Chondrocyte (in vitro differentiated cells): ENCODE data around the gene HSD11B1L. TPM values are rescaled to one million over a fixed set of nuclear protein-coding genes. Genes with fewer than 3 reads are reported as not detected.
"Not testable (repeated sequence)": the region's sequence is repeated elsewhere in the genome, so short reads cannot be mapped to it uniquely, and the experiment has no call there.

Experiments
- DNase-seq: peaks from one replicate; pipeline ENCODE4 v3.0.0; 2021; ENCODE audit warnings: mixed read lengths, low spot score
- H3K27ac Mint-ChIP-seq: one replicate; pipeline ENCODE4 v1.8.0; 2021; ENCODE audit warnings: mild to moderate bottlenecking, moderate library complexity, mixed read lengths; ENCODE audit not compliant: unreplicated experiment
- H3K27me3 Mint-ChIP-seq: 2 replicates; pipeline ENCODE4 v1.8.0; 2021; ENCODE audit warnings: low read depth, mixed read lengths
- H3K36me3 Mint-ChIP-seq: 2 replicates; pipeline ENCODE4 v1.8.0; 2021; ENCODE audit warnings: low read depth, mixed read lengths
- H3K4me1 Mint-ChIP-seq: 2 replicates; pipeline ENCODE4 v1.8.0; 2021; ENCODE audit warnings: low read depth, mild to moderate bottlenecking, mixed read lengths
- H3K4me3 Mint-ChIP-seq: one replicate; pipeline ENCODE4 v1.8.0; 2021; ENCODE audit warnings: mild to moderate bottlenecking, moderate library complexity, mixed read lengths; ENCODE audit not compliant: unreplicated experiment
- H3K9me3 Mint-ChIP-seq: 2 replicates; pipeline ENCODE4 v1.8.0; 2021; ENCODE audit warnings: low read depth, mixed read lengths
- total RNA-seq: library from RNA; stranded (reverse); gene quantifications from 3 replicates; pipeline ENCODE4 v1.2.1, GENCODE V29; 2021
- TF ChIP-seq, protein P1 (sequence below): fragments of 200-600 bp; sonication (generic); IDR thresholded peaks from 2 replicates; pipeline ENCODE4 v1.5.0; 2021; ENCODE audit warnings: antibody characterized with exemption, mild to moderate bottlenecking, moderate library complexity

Gene HSD11B1L
- total RNA-seq, 1 donor from 2014 or later: 7.2 TPM

DNA sequence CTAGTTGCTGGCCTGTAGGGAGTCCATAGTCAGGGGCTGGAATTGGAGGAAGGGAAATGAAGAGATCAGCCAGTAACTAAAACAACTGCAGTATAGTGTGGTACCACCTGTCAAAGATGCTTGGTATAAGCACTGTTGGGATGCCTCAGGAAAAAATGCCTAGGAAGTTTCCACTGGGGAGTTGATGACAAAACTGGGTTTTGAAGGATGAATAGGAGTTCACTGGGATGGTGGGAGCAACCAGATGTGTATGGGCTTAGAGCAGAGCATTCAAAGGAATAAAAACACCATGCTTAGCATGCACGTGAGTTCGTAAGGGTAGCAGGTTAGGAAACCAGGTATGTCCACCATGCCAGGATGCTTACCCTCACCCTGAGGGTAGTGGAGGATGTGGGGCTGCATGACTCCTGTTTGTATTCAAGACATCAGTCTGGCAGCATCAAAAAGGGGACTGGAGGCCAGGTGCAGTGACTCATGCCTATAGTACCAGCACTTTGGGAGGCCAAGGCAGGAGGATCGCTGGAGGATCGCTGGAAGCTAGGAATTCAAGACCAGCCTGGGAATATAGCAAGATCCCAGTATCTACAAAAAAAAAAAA lies 46.7 kb downstream of the HSD11B1L start:
- H3K4me1 Mint-ChIP-seq: no peaks in the 10 kb centered on the region
- H3K4me3 Mint-ChIP-seq: no peak overlapping the region
- H3K27ac Mint-ChIP-seq: no peak overlapping the region
- TF ChIP-seq, protein P1, sequence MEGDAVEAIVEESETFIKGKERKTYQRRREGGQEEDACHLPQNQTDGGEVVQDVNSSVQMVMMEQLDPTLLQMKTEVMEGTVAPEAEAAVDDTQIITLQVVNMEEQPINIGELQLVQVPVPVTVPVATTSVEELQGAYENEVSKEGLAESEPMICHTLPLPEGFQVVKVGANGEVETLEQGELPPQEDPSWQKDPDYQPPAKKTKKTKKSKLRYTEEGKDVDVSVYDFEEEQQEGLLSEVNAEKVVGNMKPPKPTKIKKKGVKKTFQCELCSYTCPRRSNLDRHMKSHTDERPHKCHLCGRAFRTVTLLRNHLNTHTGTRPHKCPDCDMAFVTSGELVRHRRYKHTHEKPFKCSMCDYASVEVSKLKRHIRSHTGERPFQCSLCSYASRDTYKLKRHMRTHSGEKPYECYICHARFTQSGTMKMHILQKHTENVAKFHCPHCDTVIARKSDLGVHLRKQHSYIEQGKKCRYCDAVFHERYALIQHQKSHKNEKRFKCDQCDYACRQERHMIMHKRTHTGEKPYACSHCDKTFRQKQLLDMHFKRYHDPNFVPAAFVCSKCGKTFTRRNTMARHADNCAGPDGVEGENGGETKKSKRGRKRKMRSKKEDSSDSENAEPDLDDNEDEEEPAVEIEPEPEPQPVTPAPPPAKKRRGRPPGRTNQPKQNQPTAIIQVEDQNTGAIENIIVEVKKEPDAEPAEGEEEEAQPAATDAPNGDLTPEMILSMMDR: no peak
- DNase-seq: no peak
- peaks cover 5% of the 10 kb centered on the region for H3K27me3 Mint-ChIP-seq
- H3K9me3 Mint-ChIP-seq: peaks cover 2% of the 10 kb centered on the region
- no peaks in the 10 kb centered on the region for H3K36me3 Mint-ChIP-seq

DNA sequence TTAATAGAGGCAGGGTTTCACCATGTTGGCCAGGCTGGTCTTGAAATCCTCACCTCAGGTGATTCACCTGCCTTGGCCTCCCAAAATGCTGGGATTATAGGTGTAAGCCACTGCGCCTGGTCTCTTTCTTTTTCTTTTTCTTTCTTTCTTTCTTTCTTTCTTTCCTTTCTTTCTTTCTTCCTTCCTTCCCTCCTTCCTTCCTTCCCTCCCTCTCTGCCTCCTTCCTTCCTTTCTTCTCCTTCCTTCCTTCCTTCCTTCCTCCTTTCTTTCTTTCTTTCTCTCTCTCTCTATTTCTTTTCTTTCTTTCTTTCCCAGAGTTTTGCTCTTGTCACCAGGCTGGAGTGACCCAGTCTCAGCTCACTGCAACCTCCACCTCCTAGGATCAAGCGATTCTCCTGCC lies 52.3 kb downstream of the HSD11B1L start:
- not testable (repeated sequence) for H3K9me3 Mint-ChIP-seq, H3K4me3 Mint-ChIP-seq, H3K4me1 Mint-ChIP-seq, H3K27me3 Mint-ChIP-seq, H3K27ac Mint-ChIP-seq, H3K36me3 Mint-ChIP-seq, DNase-seq

Other genes starting within 250 kb of the HSD11B1L start
- not detected in 3 replicates for gene ZNRF4, start 225.6 kb upstream of the HSD11B1L start, total RNA-seq
- 1.7 to 17.0 TPM (median 2.0 TPM) in 3 replicates for gene TINCR, start 113.1 kb upstream of the HSD11B1L start, total RNA-seq
- 48.2 to 62.7 TPM (median 49.2 TPM) in 3 replicates for gene SAFB2, start 58.3 kb upstream of the HSD11B1L start, total RNA-seq
- gene SAFB, start 57.9 kb upstream of the HSD11B1L start, total RNA-seq: 56.6 to 77.1 TPM (median 58.3 TPM) in 3 replicates
- 61.0 to 66.6 TPM (median 65.3 TPM) in 3 replicates for gene MICOS13, start 511 bp upstream of the HSD11B1L start, total RNA-seq
- 537 to 578 TPM (median 548 TPM) in 3 replicates for gene RPL36, start 9.3 kb downstream of the HSD11B1L start, total RNA-seq
- gene LONP1, start 39.1 kb downstream of the HSD11B1L start, total RNA-seq: 59.1 to 116 TPM (median 116 TPM) in 3 replicates
- not detected in 3 replicates for gene CATSPERD, start 39.6 kb downstream of the HSD11B1L start, total RNA-seq
- gene PRR22, start 103.7 kb downstream of the HSD11B1L start, total RNA-seq: 1.2 to 1.4 TPM (median 1.3 TPM) in 3 replicates
- gene DUS3L, start 110.1 kb downstream of the HSD11B1L start, total RNA-seq: 14.8 to 19.4 TPM (median 18.4 TPM) in 3 replicates
- gene NRTN, start 124.0 kb downstream of the HSD11B1L start, total RNA-seq: 0.54 to 0.77 TPM in 2 of 3 replicates, not detected in the other
- not detected in 3 replicates for gene FUT6, start 158.7 kb downstream of the HSD11B1L start, total RNA-seq
- gene FUT3, start 170.4 kb downstream of the HSD11B1L start, total RNA-seq: not detected in 3 replicates
- gene FUT5, start 189.5 kb downstream of the HSD11B1L start, total RNA-seq: not detected in 3 replicates
- 202 to 224 TPM (median 204 TPM) in 3 replicates for gene NDUFA11, start 222.8 kb downstream of the HSD11B1L start, total RNA-seq
- gene VMAC, start 223.8 kb downstream of the HSD11B1L start, total RNA-seq: 5.6 to 6.5 TPM (median 6.1 TPM) in 3 replicates
- gene CAPS, start 233.2 kb downstream of the HSD11B1L start, total RNA-seq: 7.2 to 11.9 TPM (median 10.5 TPM) in 3 replicates